NCI-H128 (cell line): ENCODE data around the gene BOD1L1.

Source experiments
- DNase-seq: peaks from one replicate; lab custom pipeline; 2025; ENCODE audit not compliant: unreplicated experiment; lab: John Stamatoyannopoulos, UW

The BOD1L1 gene

GRCh38 chr4:13527192-13527980 is 100.1 kb downstream of the BOD1L1 start:
- no peak for DNase-seq

- DNase-seq, result no peak
Measured at GRCh38 chr4:13526658-13527057, 100.9 kb downstream of the BOD1L1 start.

GRCh38 chr4:13525606-13526281 is 101.8 kb downstream of the BOD1L1 start:
- DNase-seq, result no peak

- no peak for DNase-seq
Measured at GRCh38 chr4:13524504-13525243, 102.9 kb downstream of the BOD1L1 start.

- no peak for DNase-seq
Measured at GRCh38 chr4:13523591-13524503, 103.7 kb downstream of the BOD1L1 start.

- DNase-seq, result no peak
Measured at GRCh38 chr4:13523105-13523477, 104.4 kb downstream of the BOD1L1 start.

- no peak for DNase-seq
Measured at GRCh38 chr4:13522282-13523104, 105.0 kb downstream of the BOD1L1 start.

GRCh38 chr4:13521047-13521446 is 106.5 kb downstream of the BOD1L1 start:
- no peak for DNase-seq
